CD14-positive monocyte (primary cell): Measurements from ENCODE around the gene PYCARD. TPM values are rescaled to one million over a fixed set of nuclear protein-coding genes. Genes with fewer than 3 reads are reported as not detected.

Experiments
- DNase-seq, 3 donors: peaks; one replicate each; pipeline ENCODE4 v3.0.0-alpha.2; 2011 to 2022
- H2AFZ ChIP-seq: 2 replicates; pipeline ENCODE4 v1.6.0; 2012; ENCODE audit warnings: mild to moderate bottlenecking, low read depth, low read length, inconsistent platforms; ENCODE audit not compliant: insufficient read depth, poor library complexity, severe bottlenecking
- H3K27ac ChIP-seq, 2 donors: 1 replicate in 1 of 2; 2 replicates in 1 of 2; pipeline ENCODE4 v1.5.1; 2012 to 2013; ENCODE audit warnings: low read length in 2 of 2, control low read depth in 1 of 2, inconsistent platforms in 1 of 2, low read depth in 1 of 2, mild to moderate bottlenecking in 1 of 2
- H3K27me3 ChIP-seq, 2 donors: one replicate each; pipeline versions ENCODE4 v1.6.0 to v1.6.1; 2011 to 2013; ENCODE audit warnings: low read length in 2 of 2; ENCODE audit not compliant: control insufficient read depth in 2 of 2, insufficient read depth in 2 of 2
- H3K36me3 ChIP-seq, 2 donors: replicated peaks in 1 of 2; 1 replicate in 1 of 2; 2 replicates in 1 of 2; pipeline versions ENCODE4 v1.5.1 to v1.6.1; 2012 to 2013; ENCODE audit warnings: low read length in 2 of 2, control low read depth in 1 of 2, inconsistent platforms in 1 of 2, mild to moderate bottlenecking in 1 of 2; ENCODE audit not compliant: insufficient read depth in 2 of 2, control insufficient read depth in 1 of 2
- H3K4me1 ChIP-seq, 2 donors: 1 replicate in 1 of 2; 2 replicates in 1 of 2; pipeline versions ENCODE4 v1.5.1 to v1.6.1; 2012 to 2013; ENCODE audit warnings: low read length in 2 of 2, control low read depth in 1 of 2, inconsistent platforms in 1 of 2, mild to moderate bottlenecking in 1 of 2, moderate library complexity in 1 of 2; ENCODE audit not compliant: insufficient read depth in 2 of 2, control insufficient read depth in 1 of 2
- H3K4me2 ChIP-seq: replicated peaks from 2 replicates; pipeline ENCODE3; 2012; ENCODE audit warnings: low read length, moderate library complexity, mild to moderate bottlenecking; ENCODE audit not compliant: poor library complexity, severe bottlenecking; ENCODE audit errors: extremely low read depth
- H3K4me3 ChIP-seq, 3 experiments: fragments of 200-600 bp in 1 of 3; sonication (generic) in 1 of 3; replicated peaks in 1 of 3; 1 replicate in 2 of 3; 2 replicates in 1 of 3; pipeline ENCODE4 v1.5.1; 2011 to 2013; ENCODE audit warnings: low read length in 3 of 3, mild to moderate bottlenecking in 3 of 3, control low read depth in 2 of 3, low read depth in 2 of 3, inconsistent platforms in 1 of 3, moderate library complexity in 1 of 3
- H3K79me2 ChIP-seq: 2 replicates; pipeline ENCODE4 v1.6.0; 2012; ENCODE audit warnings: mild to moderate bottlenecking, control low read depth, inconsistent platforms, low read length, moderate library complexity; ENCODE audit not compliant: insufficient read depth
- H3K9ac ChIP-seq: 2 replicates; pipeline ENCODE4 v1.6.0; 2017; ENCODE audit warnings: low read length, mild to moderate bottlenecking; ENCODE audit not compliant: insufficient read depth, poor library complexity, severe bottlenecking
- H3K9me3 ChIP-seq, 2 donors: replicated peaks in 1 of 2; 1 replicate in 1 of 2; 2 replicates in 1 of 2; pipeline versions ENCODE4 v1.5.1 to v1.6.1; 2012 to 2013; ENCODE audit warnings: low read length in 2 of 2, control low read depth in 1 of 2; ENCODE audit not compliant: control insufficient read depth in 1 of 2, insufficient read depth in 1 of 2
- H4K20me1 ChIP-seq: 2 replicates; pipeline ENCODE4 v1.6.0; 2012; ENCODE audit warnings: mild to moderate bottlenecking, low read length, control low read depth, moderate library complexity; ENCODE audit not compliant: insufficient read depth
- H3K27ac Mint-ChIP-seq, 7 donors: one replicate each; pipeline ENCODE4 v1.8.0; 2020; ENCODE audit warnings: mild to moderate bottlenecking in 7 of 7, mixed read lengths in 7 of 7, moderate library complexity in 6 of 7, inconsistent platforms in 2 of 7
- H3K27me3 Mint-ChIP-seq, 3 donors: one replicate each; pipeline ENCODE4 v1.8.0; 2021 to 2022; ENCODE audit warnings: low read depth in 3 of 3, mild to moderate bottlenecking in 3 of 3, mixed read lengths in 3 of 3, moderate library complexity in 3 of 3, inconsistent platforms in 1 of 3
- H3K36me3 Mint-ChIP-seq, 2 donors: one replicate each; pipeline ENCODE4 v1.8.0; 2020; ENCODE audit warnings: mixed read lengths in 2 of 2, inconsistent platforms in 1 of 2, mild to moderate bottlenecking in 1 of 2
- H3K4me1 Mint-ChIP-seq: one replicate; pipeline ENCODE4 v1.8.0; 2020; ENCODE audit warnings: mild to moderate bottlenecking, mixed read lengths
- H3K4me3 Mint-ChIP-seq, 2 donors: one replicate each; pipeline ENCODE4 v1.8.0; 2020; ENCODE audit warnings: mild to moderate bottlenecking in 2 of 2, mixed read lengths in 2 of 2, moderate library complexity in 1 of 2
- H3K9me3 Mint-ChIP-seq, 7 donors: one replicate each; pipeline ENCODE4 v1.8.0; 2020 to 2022; ENCODE audit warnings: mixed read lengths in 7 of 7, mild to moderate bottlenecking in 6 of 7, moderate library complexity in 6 of 7, inconsistent platforms in 2 of 7
- CTCF ChIP-seq: fragments of 200-600 bp; IDR thresholded peaks from one replicate; pipeline ENCODE4 v1.8.0; 2022; ENCODE audit warnings: antibody characterized with exemption, mild to moderate bottlenecking
- WGBS: methylation state at CpG from one replicate; pipeline ENCODE4 v1.1.5; 2013; ENCODE audit warnings: missing lambda C conversion rate; ENCODE audit not compliant: insufficient coverage; 5-methylcytosine and 5-hydroxymethylcytosine counted together
- intact Hi-C, 2 donors: fragments of 100-400 bp; cut with micrococcal nuclease; formaldehyde crosslinking; loops; one replicate each; pipeline versions ENCODE4 v1.15.0 to v1.15.1; 2023
- polyA plus RNA-seq, 3 donors: library from polyadenylated mRNA; depleted of rRNA in 1 of 3; unstranded in 2 of 3; stranded (reverse) in 1 of 3; fragments of 300-500 nt in 2 of 3; fragments of >200 nt in 1 of 3; fragmentation: Illumina TruSeq in 2 of 3; gene quantifications; 1 replicate in 2 of 3; 2 replicates in 1 of 3; pipeline ENCODE4 v1.2.3, GENCODE V29; 2012 to 2021

Gene PYCARD
- polyA plus RNA-seq, 3 donors = 214 to 400 (median 374) TPM

GRCh38 chr16:31168848-31169247, 33.7 kb downstream of the PYCARD start:
- Histone ChIP-seq H3K9ac (no peak overlapping the region), H2AFZ (no peak overlapping the region), H3K79me2 (no peaks in the 10 kb centered on the region), H3K4me3 (no peak overlapping the region), H3K36me3 (no peaks in the 10 kb centered on the region), H3K27ac (no peak overlapping the region), H3K27me3 (no peaks in the 10 kb centered on the region), H3K4me2 (no peak overlapping the region), H3K4me1 (no peaks in the 10 kb centered on the region), H3K9me3 (no peaks in the 10 kb centered on the region), H4K20me1 (no peaks in the 10 kb centered on the region)
- TF ChIP-seq CTCF = no peak
- WGBS = 91% methylated on average over 1 of the region's 2 CpGs
- Mint-ChIP-seq H3K9me3 (no peaks in the 10 kb centered on the region), H3K4me1 (peaks cover 6% of the 10 kb centered on the region), H3K4me3 (no peak overlapping the region), H3K36me3 (no peaks in the 10 kb centered on the region), H3K27ac (no peak overlapping the region), H3K27me3 (peaks cover 0 to 5% (median 5%) of the 10 kb centered on the region in 3 donors)
- DNase-seq = no peak
- intact Hi-C loops = loop anchor here in 1 of 2 donors (10.0 kb wide), 1 partner anchor 184 kb away; the partner anchor contains the start of gene HSD3B7

GRCh38 chr16:31167315-31167714, 35.2 kb downstream of the PYCARD start:
- no peak overlapping the region for H3K4me3 ChIP-seq
- H3K9me3 ChIP-seq = no peaks in the 10 kb centered on the region
- H3K4me1 ChIP-seq = no peaks in the 10 kb centered on the region
- no peaks in the 10 kb centered on the region for H3K36me3 ChIP-seq
- H2AFZ ChIP-seq = no peak overlapping the region
- no peaks in the 10 kb centered on the region for H3K27me3 ChIP-seq
- Mint-ChIP-seq H3K36me3 (no peaks in the 10 kb centered on the region), H3K9me3 (no peaks in the 10 kb centered on the region), H3K27ac (peak overlapping the region in 1 of 7 donors; percentile 42), H3K4me3 (no peak overlapping the region), H3K4me1 (peaks cover 6% of the 10 kb centered on the region), H3K27me3 (peaks cover 5 to 7% (median 5%) of the 10 kb centered on the region in 3 donors)
- TF ChIP-seq CTCF = no peak
- H3K4me2 ChIP-seq = no peak overlapping the region
- 58% methylated on average over 3 of the region's 8 CpGs for WGBS
- no peaks in the 10 kb centered on the region for H3K79me2 ChIP-seq
- no peaks in the 10 kb centered on the region for H4K20me1 ChIP-seq
- intact Hi-C loops = loop anchor here in 1 of 2 donors (10.0 kb wide), 1 partner anchor 183 kb away; the partner anchor contains the start of gene HSD3B7
- no peak overlapping the region for H3K9ac ChIP-seq
- H3K27ac ChIP-seq = no peak overlapping the region
- DNase-seq = no peak
